ENCODE results near the gene ZNF683.
"Not testable (repeated sequence)": the region's sequence is repeated elsewhere in the genome, so short reads cannot be mapped to it uniquely, and the experiment has no call there.

Gene ZNF683

GRCh38 chr1:26372611-26373010 lies at the start of gene ZNF683:
Gene ZNF683 (minus strand): TSS chr1:26372750. CDS start chr1:26368571, 4,179 bp downstream.
- not testable (repeated sequence) for DNase-seq (ENCODE audit: low read depth)

- DNase-seq (ENCODE audit: low read depth) = no peak
Measured at GRCh38 chr1:26419494-26419893, 46.9 kb upstream of the ZNF683 start.

- DNase-seq (ENCODE audit: low read depth) = peak; percentile 33
Measured at GRCh38 chr1:26418865-26419349, 46.4 kb upstream of the ZNF683 start.

- peak; percentile 51 for DNase-seq (ENCODE audit: low read depth)
Measured at GRCh38 chr1:26417111-26417759, 44.7 kb upstream of the ZNF683 start.

GRCh38 chr1:26413031-26413430 lies 40.5 kb upstream of the ZNF683 start:
- no peak for DNase-seq (ENCODE audit: low read depth)

GRCh38 chr1:26412180-26412840 lies 39.8 kb upstream of the ZNF683 start:
- DNase-seq (ENCODE audit: low read depth) = no peak

GRCh38 chr1:26411624-26412074 lies 39.1 kb upstream of the ZNF683 start:
- DNase-seq (ENCODE audit: low read depth) = no peak

GRCh38 chr1:26410706-26411623 lies 38.4 kb upstream of the ZNF683 start, which contains the start of gene LIN28A:
Gene LIN28A (plus strand): TSS chr1:26410817. CDS start chr1:26410892, 75 bp downstream.
- no peak for DNase-seq (ENCODE audit: low read depth)

- DNase-seq (ENCODE audit: low read depth) = no peak
Measured at GRCh38 chr1:26409191-26409807, 36.7 kb upstream of the ZNF683 start.

- no peak for DNase-seq (ENCODE audit: low read depth)
Measured at GRCh38 chr1:26408604-26409003, 36.1 kb upstream of the ZNF683 start.

GRCh38 chr1:26405281-26405915 lies 32.8 kb upstream of the ZNF683 start:
- peak; percentile 84 for DNase-seq (ENCODE audit: low read depth)

GRCh38 chr1:26404641-26405040 lies 32.1 kb upstream of the ZNF683 start:
- DNase-seq (ENCODE audit: low read depth) = no peak

GRCh38 chr1:26403656-26404055 lies 31.1 kb upstream of the ZNF683 start:
- DNase-seq (ENCODE audit: low read depth) = no peak

GRCh38 chr1:26401891-26402290 lies 29.3 kb upstream of the ZNF683 start:
- no peak for DNase-seq (ENCODE audit: low read depth)

- DNase-seq (ENCODE audit: low read depth) = no peak
Measured at GRCh38 chr1:26399034-26399433, 26.5 kb upstream of the ZNF683 start.

GRCh38 chr1:26395754-26396153 lies 23.2 kb upstream of the ZNF683 start:
- DNase-seq (ENCODE audit: low read depth) = no peak

GRCh38 chr1:26391450-26391849 lies 18.9 kb upstream of the ZNF683 start:
- no peak for DNase-seq (ENCODE audit: low read depth)

GRCh38 chr1:26389604-26390247 lies 17.2 kb upstream of the ZNF683 start:
- no peak for DNase-seq (ENCODE audit: low read depth)

- no peak for DNase-seq (ENCODE audit: low read depth)
Measured at GRCh38 chr1:26388791-26389445, 16.4 kb upstream of the ZNF683 start.

GRCh38 chr1:26387447-26387846 lies 14.9 kb upstream of the ZNF683 start:
- no peak for DNase-seq (ENCODE audit: low read depth)
